OCI-LY7 (cell line): ENCODE measurements around the gene KLK15.

Experiments used
- EZH2phosphoT487 ChIP-seq: fragments of 200-600 bp; sonication (generic); IDR thresholded peaks from 2 replicates; pipeline ENCODE4 v1.6.1; 2018; ENCODE audit warnings: low read depth, borderline replicate concordance, mild to moderate bottlenecking, mixed run types, antibody characterized with exemption, low read length, moderate library complexity, mixed read lengths
- TF ChIP-seq, protein P1 (sequence below): fragments of 200-600 bp; sonication (generic); conservative IDR thresholded peaks from 2 replicates; pipeline ENCODE4 v1.5.1; 2014; ENCODE audit warnings: mild to moderate bottlenecking, antibody characterized with exemption, low read length, moderate library complexity, mixed read lengths

DNA sequence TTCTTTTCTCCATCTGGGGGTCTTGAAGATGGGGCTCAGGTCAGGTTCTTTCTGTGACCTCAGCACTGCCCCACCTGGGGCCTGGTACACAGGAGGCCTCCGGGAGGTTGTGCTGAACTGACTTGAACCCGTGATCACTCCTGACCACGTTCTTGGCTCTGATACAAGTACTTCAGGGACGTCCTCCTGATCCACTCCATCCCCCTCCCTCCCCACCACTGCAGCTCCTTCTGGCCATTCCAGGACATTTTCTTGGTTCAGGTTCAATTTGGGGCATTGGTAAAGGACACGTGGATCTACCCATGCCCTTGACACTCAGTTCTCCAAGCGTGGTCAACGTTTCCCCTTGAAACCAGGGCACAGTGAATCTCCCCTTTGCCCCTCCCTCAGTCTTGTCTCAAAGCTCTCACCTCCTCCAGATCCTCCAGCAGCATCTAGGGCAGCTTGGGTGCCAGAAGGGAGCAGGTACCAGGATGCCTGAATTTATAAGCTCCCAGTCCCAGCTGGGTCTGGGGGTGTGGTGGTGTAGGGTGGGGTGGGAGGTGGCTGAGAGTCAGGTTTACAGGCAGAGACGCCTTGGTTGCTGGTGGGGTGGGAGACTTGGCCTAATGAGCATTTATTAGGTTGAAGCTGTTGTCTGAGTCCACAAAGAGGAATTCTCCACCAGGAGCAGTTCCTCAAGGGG is at the start of gene KLK15:
- TF ChIP-seq EZH2phosphoT487: no peak
- TF ChIP-seq, protein P1, sequence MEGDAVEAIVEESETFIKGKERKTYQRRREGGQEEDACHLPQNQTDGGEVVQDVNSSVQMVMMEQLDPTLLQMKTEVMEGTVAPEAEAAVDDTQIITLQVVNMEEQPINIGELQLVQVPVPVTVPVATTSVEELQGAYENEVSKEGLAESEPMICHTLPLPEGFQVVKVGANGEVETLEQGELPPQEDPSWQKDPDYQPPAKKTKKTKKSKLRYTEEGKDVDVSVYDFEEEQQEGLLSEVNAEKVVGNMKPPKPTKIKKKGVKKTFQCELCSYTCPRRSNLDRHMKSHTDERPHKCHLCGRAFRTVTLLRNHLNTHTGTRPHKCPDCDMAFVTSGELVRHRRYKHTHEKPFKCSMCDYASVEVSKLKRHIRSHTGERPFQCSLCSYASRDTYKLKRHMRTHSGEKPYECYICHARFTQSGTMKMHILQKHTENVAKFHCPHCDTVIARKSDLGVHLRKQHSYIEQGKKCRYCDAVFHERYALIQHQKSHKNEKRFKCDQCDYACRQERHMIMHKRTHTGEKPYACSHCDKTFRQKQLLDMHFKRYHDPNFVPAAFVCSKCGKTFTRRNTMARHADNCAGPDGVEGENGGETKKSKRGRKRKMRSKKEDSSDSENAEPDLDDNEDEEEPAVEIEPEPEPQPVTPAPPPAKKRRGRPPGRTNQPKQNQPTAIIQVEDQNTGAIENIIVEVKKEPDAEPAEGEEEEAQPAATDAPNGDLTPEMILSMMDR: no peak
